ENCODE results near the gene CA10. TPM values are rescaled to one million over a fixed set of nuclear protein-coding genes. Genes with fewer than 3 reads are reported as not detected.

Gene CA10
- total RNA-seq, 1 donor = not detected

DNA sequence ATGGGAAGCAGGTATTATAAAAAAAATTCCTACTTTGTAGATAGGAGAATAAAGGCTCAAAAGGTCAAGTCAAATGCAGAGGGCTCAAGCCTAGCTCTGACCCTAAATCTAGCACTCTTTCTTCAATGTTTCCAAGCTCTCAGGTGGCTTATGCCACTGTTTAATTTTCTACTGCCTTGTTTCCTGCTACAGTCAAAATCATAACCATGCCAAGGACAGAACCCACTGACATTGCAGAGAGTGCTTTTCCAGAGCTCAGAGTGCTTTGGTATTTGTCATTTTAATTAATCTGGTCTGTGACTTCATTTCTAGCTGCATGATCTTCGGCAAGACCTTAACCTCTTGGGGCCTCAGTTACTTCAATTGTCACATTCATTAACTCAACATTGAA, 344.7 kb downstream of the CA10 start:
- no peak overlapping the region for H3K4me3 ChIP-seq (ENCODE audit: insufficient read depth, low read length)

DNA sequence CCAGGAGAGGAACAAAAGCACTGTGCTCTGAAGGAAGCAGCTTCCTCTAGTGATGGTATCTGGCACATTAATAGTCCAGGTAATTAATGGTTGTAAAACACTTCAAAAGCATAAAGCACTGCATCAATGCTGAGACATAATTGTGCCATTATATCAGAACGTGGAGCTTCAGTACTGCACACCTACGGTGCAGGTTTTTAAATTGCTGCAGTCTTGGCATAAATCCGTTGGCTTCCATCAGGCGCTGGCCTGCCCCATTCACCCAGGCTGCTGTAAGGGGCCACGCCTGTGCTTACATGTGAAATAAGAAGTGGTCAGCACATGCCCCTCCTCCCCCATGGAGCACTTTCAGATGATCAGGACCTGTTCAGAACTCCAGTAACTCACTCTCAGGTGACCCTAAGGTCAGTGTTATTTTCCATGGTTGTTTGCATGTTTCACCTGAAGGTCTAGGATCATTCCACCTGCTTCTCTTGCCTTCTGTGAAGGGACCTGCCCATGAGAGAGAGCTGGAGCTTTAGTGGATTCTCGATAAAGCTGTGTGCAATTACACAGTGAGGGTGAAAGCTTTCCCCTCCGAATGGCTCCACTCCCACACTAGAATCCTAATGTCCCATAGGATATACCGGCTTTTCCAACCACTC, 345.3 kb downstream of the CA10 start:
- Histone ChIP-seq H3K27ac (ENCODE audit: low read depth, low read length) (no peak overlapping the region), H3K36me3 (ENCODE audit: insufficient read depth, low read length) (no peaks in the 10 kb centered on the region), H3K9me3 (ENCODE audit: low read depth, low read length) (peaks cover 4% of the 10 kb centered on the region), H3K27me3 (ENCODE audit: insufficient read depth, low read length) (no peaks in the 10 kb centered on the region), H3K4me2 (ENCODE audit: insufficient read depth, low read length) (no peak overlapping the region), H3K4me1 (ENCODE audit: insufficient read depth, low read length) (no peaks in the 10 kb centered on the region), H2AFZ (ENCODE audit: low read length) (no peak overlapping the region), H3K79me2 (ENCODE audit: insufficient read depth, low read length) (no peaks in the 10 kb centered on the region), H3K4me3 (ENCODE audit: insufficient read depth, low read length) (no peak overlapping the region), H4K20me1 (ENCODE audit: insufficient read depth, low read length) (no peaks in the 10 kb centered on the region)
- TF ChIP-seq, protein P1, sequence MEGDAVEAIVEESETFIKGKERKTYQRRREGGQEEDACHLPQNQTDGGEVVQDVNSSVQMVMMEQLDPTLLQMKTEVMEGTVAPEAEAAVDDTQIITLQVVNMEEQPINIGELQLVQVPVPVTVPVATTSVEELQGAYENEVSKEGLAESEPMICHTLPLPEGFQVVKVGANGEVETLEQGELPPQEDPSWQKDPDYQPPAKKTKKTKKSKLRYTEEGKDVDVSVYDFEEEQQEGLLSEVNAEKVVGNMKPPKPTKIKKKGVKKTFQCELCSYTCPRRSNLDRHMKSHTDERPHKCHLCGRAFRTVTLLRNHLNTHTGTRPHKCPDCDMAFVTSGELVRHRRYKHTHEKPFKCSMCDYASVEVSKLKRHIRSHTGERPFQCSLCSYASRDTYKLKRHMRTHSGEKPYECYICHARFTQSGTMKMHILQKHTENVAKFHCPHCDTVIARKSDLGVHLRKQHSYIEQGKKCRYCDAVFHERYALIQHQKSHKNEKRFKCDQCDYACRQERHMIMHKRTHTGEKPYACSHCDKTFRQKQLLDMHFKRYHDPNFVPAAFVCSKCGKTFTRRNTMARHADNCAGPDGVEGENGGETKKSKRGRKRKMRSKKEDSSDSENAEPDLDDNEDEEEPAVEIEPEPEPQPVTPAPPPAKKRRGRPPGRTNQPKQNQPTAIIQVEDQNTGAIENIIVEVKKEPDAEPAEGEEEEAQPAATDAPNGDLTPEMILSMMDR (IDR thresholded peaks at IDR 0.05; ENCODE audit: extremely low read depth, low read depth, low read length) = no peak
- DNase-seq (ENCODE audit: insufficient read length, low spot score, missing footprints) = no peak

More for the DNA sequence above, 344.7 kb downstream of the CA10 start:
- TF ChIP-seq, protein P1 (IDR thresholded peaks at IDR 0.05; ENCODE audit: extremely low read depth, low read depth, low read length) = no peak
- H3K36me3 ChIP-seq (ENCODE audit: insufficient read depth, low read length) = no peaks in the 10 kb centered on the region
- H4K20me1 ChIP-seq (ENCODE audit: insufficient read depth, low read length) = no peaks in the 10 kb centered on the region
- no peaks in the 10 kb centered on the region for H3K4me1 ChIP-seq (ENCODE audit: insufficient read depth, low read length)
- no peak overlapping the region for H3K27ac ChIP-seq (ENCODE audit: low read depth, low read length)
- no peak overlapping the region for H2AFZ ChIP-seq (ENCODE audit: low read length)
- H3K27me3 ChIP-seq (ENCODE audit: insufficient read depth, low read length) = no peaks in the 10 kb centered on the region
- H3K9me3 ChIP-seq (ENCODE audit: low read depth, low read length) = peaks cover 4% of the 10 kb centered on the region
- H3K4me2 ChIP-seq (ENCODE audit: insufficient read depth, low read length) = no peak overlapping the region
- H3K79me2 ChIP-seq (ENCODE audit: insufficient read depth, low read length) = no peaks in the 10 kb centered on the region
- no peak for DNase-seq (ENCODE audit: insufficient read length, low spot score, missing footprints)

DNA sequence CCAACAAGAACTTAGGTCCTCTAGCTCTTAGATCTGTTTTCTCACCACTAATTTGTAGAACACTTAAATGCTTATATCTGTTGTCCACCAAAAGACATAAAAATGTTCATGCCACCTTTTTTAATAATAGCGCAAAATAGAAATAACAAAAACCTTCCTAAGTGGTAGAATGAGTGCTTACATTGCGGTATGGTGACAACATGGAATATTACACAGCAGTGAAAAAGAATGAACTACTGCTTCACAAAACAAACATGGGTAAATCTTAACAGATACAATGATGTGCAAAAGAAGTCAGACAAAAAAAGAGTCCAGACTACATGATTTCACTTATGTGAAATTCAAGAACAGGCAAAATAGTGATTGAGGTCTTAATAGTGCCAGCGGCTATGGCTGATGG, 351.1 kb downstream of the CA10 start:
- no peaks in the 10 kb centered on the region for H3K79me2 ChIP-seq (ENCODE audit: insufficient read depth, low read length)
- peaks cover 2% of the 10 kb centered on the region for H3K9me3 ChIP-seq (ENCODE audit: low read depth, low read length)
- no peak for DNase-seq (ENCODE audit: insufficient read length, low spot score, missing footprints)
- H3K27ac ChIP-seq (ENCODE audit: low read depth, low read length) = no peak overlapping the region
- H3K27me3 ChIP-seq (ENCODE audit: insufficient read depth, low read length) = no peaks in the 10 kb centered on the region
- TF ChIP-seq, protein P1 (IDR thresholded peaks at IDR 0.05; ENCODE audit: extremely low read depth, low read depth, low read length) = no peak
- H2AFZ ChIP-seq (ENCODE audit: low read length) = no peak overlapping the region
- no peak overlapping the region for H3K4me2 ChIP-seq (ENCODE audit: insufficient read depth, low read length)
- no peaks in the 10 kb centered on the region for H3K36me3 ChIP-seq (ENCODE audit: insufficient read depth, low read length)
- no peaks in the 10 kb centered on the region for H4K20me1 ChIP-seq (ENCODE audit: insufficient read depth, low read length)
- H3K4me1 ChIP-seq (ENCODE audit: insufficient read depth, low read length) = no peaks in the 10 kb centered on the region
- H3K4me3 ChIP-seq (ENCODE audit: insufficient read depth, low read length) = no peak overlapping the region

DNA sequence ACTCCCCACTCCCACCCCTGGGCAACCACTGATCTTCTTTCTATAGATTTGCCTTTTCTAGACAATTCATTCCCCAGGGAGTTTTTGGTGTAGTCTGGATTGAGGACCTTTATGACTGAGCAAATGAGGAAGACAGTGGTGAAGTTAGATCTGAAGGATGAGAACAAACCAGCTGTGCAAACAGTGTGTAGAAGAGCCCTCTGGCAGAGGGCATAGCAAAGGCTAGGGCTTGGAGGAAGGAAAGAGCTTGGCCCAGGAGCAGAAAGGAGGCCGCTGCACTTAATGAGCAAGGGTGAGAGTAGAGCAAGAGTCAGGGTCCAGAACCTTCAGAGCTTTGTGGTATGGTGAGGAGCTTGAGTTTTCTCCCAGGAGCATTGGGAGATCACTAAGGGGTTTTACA, 352.7 kb downstream of the CA10 start:
- no peak overlapping the region for H2AFZ ChIP-seq (ENCODE audit: low read length)
- no peak overlapping the region for H3K27ac ChIP-seq (ENCODE audit: low read depth, low read length)
- H3K36me3 ChIP-seq (ENCODE audit: insufficient read depth, low read length) = no peaks in the 10 kb centered on the region
- H3K9me3 ChIP-seq (ENCODE audit: low read depth, low read length) = no peaks in the 10 kb centered on the region
- H3K79me2 ChIP-seq (ENCODE audit: insufficient read depth, low read length) = no peaks in the 10 kb centered on the region
- no peak overlapping the region for H3K4me2 ChIP-seq (ENCODE audit: insufficient read depth, low read length)
- no peaks in the 10 kb centered on the region for H3K4me1 ChIP-seq (ENCODE audit: insufficient read depth, low read length)
- TF ChIP-seq, protein P1 (IDR thresholded peaks at IDR 0.05; ENCODE audit: extremely low read depth, low read depth, low read length) = no peak
- H3K4me3 ChIP-seq (ENCODE audit: insufficient read depth, low read length) = no peak overlapping the region
- H4K20me1 ChIP-seq (ENCODE audit: insufficient read depth, low read length) = no peaks in the 10 kb centered on the region
- DNase-seq (ENCODE audit: insufficient read length, low spot score, missing footprints) = no peak
- no peaks in the 10 kb centered on the region for H3K27me3 ChIP-seq (ENCODE audit: insufficient read depth, low read length)
